ENCODE results near the gene IKZF3. TPM values are rescaled to one million over a fixed set of nuclear protein-coding genes. Genes with fewer than 3 reads are reported as not detected.

The IKZF3 gene
- total and polyA plus RNA-seq, 3 experiments from 2014 or later = 119 to 138 (median 126) TPM

GRCh38 chr17:39776252-39776651 is 87.9 kb downstream of the IKZF3 start:
- DNase-seq = no peak
- CTCF ChIA-PET = interaction anchor here (1.3 to 3.4 kb wide), 4 partner anchors 22 to 88 kb away, joined by 5 to 19 read pairs (median 6); partner anchors contain the start of gene IKZF3
- Histone ChIP-seq H3K27me3 (ENCODE audit: insufficient read depth, low read length, poor library complexity, severe bottlenecking) (no peaks in the 10 kb centered on the region), H3K36me3 (ENCODE audit: insufficient read depth, low read length) (no peaks in the 10 kb centered on the region), H3K4me3 (ENCODE audit: low read length) (peak overlapping the region; percentile 73), H3K4me1 (ENCODE audit: insufficient read depth, low read length) (peaks cover 83% of the 10 kb centered on the region), H3K9me3 (ENCODE audit: low read length) (no peaks in the 10 kb centered on the region), H3K27ac (ENCODE audit: low read depth, low read length) (peak overlapping the region; percentile 60)
- Mint-ChIP-seq H3K9me3 (no peaks in the 10 kb centered on the region), H3K4me1 (peaks cover 68 to 81% (median 80%) of the 10 kb centered on the region in 3 donors), H3K4me3 (peak overlapping the region; percentile 94 to 99 (median 96)), H3K27ac (peak overlapping the region; percentile 85 to 99 (median 96)), H3K36me3 (peaks cover 18 to 63% (median 31%) of the 10 kb centered on the region in 3 donors), H3K27me3 (no peaks in the 10 kb centered on the region)
- POLR2A ChIA-PET = interaction anchor here (1.3 to 4.0 kb wide), 6 partner anchors 17 to 150 kb away, joined by 3 to 14 read pairs (median 8); no protein-coding TSS in a partner anchor

- ChIA-PET CTCF (interaction anchor here (1.3 to 3.4 kb wide), 2 partner anchors 21 to 45 kb away, joined by 4 to 19 read pairs; partner anchors contain the start of gene MIEN1), POLR2A (interaction anchor here (0.6 to 4.0 kb wide), 6 partner anchors 8 to 206 kb away, joined by 3 to 12 read pairs (median 3); partner anchors contain the start of gene PSMD3)
- Mint-ChIP-seq H3K36me3 (peaks cover 18 to 67% (median 31%) of the 10 kb centered on the region in 3 donors), H3K27me3 (no peaks in the 10 kb centered on the region), H3K9me3 (no peaks in the 10 kb centered on the region), H3K4me3 (peak overlapping the region; percentile 94 to 99 (median 96)), H3K27ac (peak overlapping the region; percentile 35 to 99 (median 95)), H3K4me1 (peaks cover 71 to 84% (median 83%) of the 10 kb centered on the region in 3 donors)
- Histone ChIP-seq H3K4me3 (ENCODE audit: low read length) (peak overlapping the region; percentile 47), H3K27me3 (ENCODE audit: insufficient read depth, low read length, poor library complexity, severe bottlenecking) (no peaks in the 10 kb centered on the region), H3K27ac (ENCODE audit: low read depth, low read length) (peak overlapping the region; percentile 40), H3K36me3 (ENCODE audit: insufficient read depth, low read length) (no peaks in the 10 kb centered on the region), H3K4me1 (ENCODE audit: insufficient read depth, low read length) (peaks cover 83% of the 10 kb centered on the region), H3K9me3 (ENCODE audit: low read length) (no peaks in the 10 kb centered on the region)
- no peak for DNase-seq
Observed at GRCh38 chr17:39775031-39775430, 89.1 kb downstream of the IKZF3 start.

- ChIA-PET POLR2A (interaction anchor here (0.6 kb wide), 1 partner anchor 220 kb away, joined by 5 read pairs; no protein-coding TSS in a partner anchor), CTCF (no interaction called here)
- peak overlapping the region; percentile 85 to 99 (median 95) for H3K27ac Mint-ChIP-seq
- peak overlapping the region; percentile 52 for H3K27ac ChIP-seq (ENCODE audit: low read depth, low read length)
- H3K9me3 ChIP-seq (ENCODE audit: low read length) = no peaks in the 10 kb centered on the region
- peak overlapping the region; percentile 37 for H3K4me3 ChIP-seq (ENCODE audit: low read length)
- H3K27me3 ChIP-seq (ENCODE audit: insufficient read depth, low read length, poor library complexity, severe bottlenecking) = no peaks in the 10 kb centered on the region
- peak overlapping the region; percentile 94 to 99 (median 96) for H3K4me3 Mint-ChIP-seq
- no peak for DNase-seq
- peaks cover 83% of the 10 kb centered on the region for H3K4me1 ChIP-seq (ENCODE audit: insufficient read depth, low read length)
- peaks cover 75 to 86% (median 85%) of the 10 kb centered on the region in 3 donors for H3K4me1 Mint-ChIP-seq
- H3K27me3 Mint-ChIP-seq = no peaks in the 10 kb centered on the region
- peaks cover 18 to 72% (median 32%) of the 10 kb centered on the region in 3 donors for H3K36me3 Mint-ChIP-seq
- no peaks in the 10 kb centered on the region for H3K9me3 Mint-ChIP-seq
- no peaks in the 10 kb centered on the region for H3K36me3 ChIP-seq (ENCODE audit: insufficient read depth, low read length)
Observed at GRCh38 chr17:39774047-39774446, 90.1 kb downstream of the IKZF3 start.

GRCh38 chr17:39772987-39773934 is 90.9 kb downstream of the IKZF3 start:
- peaks cover 18 to 76% (median 38%) of the 10 kb centered on the region in 3 donors for H3K36me3 Mint-ChIP-seq
- ChIA-PET CTCF (interaction anchor here (0.9 to 1.0 kb wide), 3 partner anchors 7 to 18 kb away, joined by 3 to 7 read pairs (median 3); no protein-coding TSS in a partner anchor), POLR2A (interaction anchor here (0.6 kb wide), 1 partner anchor 221 kb away, joined by 5 read pairs; no protein-coding TSS in a partner anchor)
- Histone ChIP-seq H3K27me3 (ENCODE audit: insufficient read depth, low read length, poor library complexity, severe bottlenecking) (no peaks in the 10 kb centered on the region), H3K9me3 (ENCODE audit: low read length) (no peaks in the 10 kb centered on the region), H3K36me3 (ENCODE audit: insufficient read depth, low read length) (no peaks in the 10 kb centered on the region), H3K27ac (ENCODE audit: low read depth, low read length) (peak overlapping the region; percentile 52), H3K4me3 (ENCODE audit: low read length) (peak overlapping the region; percentile 26), H3K4me1 (ENCODE audit: insufficient read depth, low read length) (peaks cover 84% of the 10 kb centered on the region)
- peaks cover 77 to 87% (median 85%) of the 10 kb centered on the region in 3 donors for H3K4me1 Mint-ChIP-seq
- no peaks in the 10 kb centered on the region for H3K27me3 Mint-ChIP-seq
- peak overlapping the region; percentile 94 to 99 (median 96) for H3K4me3 Mint-ChIP-seq
- DNase-seq = peak in 1 of 5 donors; percentile 67
- H3K9me3 Mint-ChIP-seq = no peaks in the 10 kb centered on the region
- peak overlapping the region; percentile 85 to 99 (median 95) for H3K27ac Mint-ChIP-seq

GRCh38 chr17:39772415-39772814 is 91.7 kb downstream of the IKZF3 start:
- POLR2A ChIA-PET = no interaction called here
- H3K4me3 ChIP-seq (ENCODE audit: low read length) = peak overlapping the region; percentile 26
- CTCF ChIA-PET = interaction anchor here (0.9 to 1.0 kb wide), 3 partner anchors 8 to 17 kb away, joined by 3 to 7 read pairs (median 3); no protein-coding TSS in a partner anchor

GRCh38 chr17:39769974-39770587 is 94.0 kb downstream of the IKZF3 start:
- Histone ChIP-seq H3K36me3 (ENCODE audit: insufficient read depth, low read length) (peaks cover 15% of the 10 kb centered on the region), H3K27me3 (ENCODE audit: insufficient read depth, low read length, poor library complexity, severe bottlenecking) (no peaks in the 10 kb centered on the region), H3K4me3 (ENCODE audit: low read length) (peak overlapping the region; percentile 7), H3K4me1 (ENCODE audit: insufficient read depth, low read length) (peaks cover 100% of the 10 kb centered on the region), H3K9me3 (ENCODE audit: low read length) (no peaks in the 10 kb centered on the region), H3K27ac (ENCODE audit: low read depth, low read length) (peak overlapping the region; percentile 11)
- Mint-ChIP-seq H3K27me3 (no peaks in the 10 kb centered on the region), H3K9me3 (no peaks in the 10 kb centered on the region), H3K27ac (peak overlapping the region; percentile 85 to 99 (median 97)), H3K36me3 (peaks cover 22 to 76% (median 53%) of the 10 kb centered on the region in 3 donors), H3K4me1 (peaks cover 93 to 100% (median 100%) of the 10 kb centered on the region in 3 donors), H3K4me3 (peak overlapping the region; percentile 94 to 99 (median 96))
- POLR2A ChIA-PET = interaction anchor here (0.7 to 2.2 kb wide), 7 partner anchors 10 to 49 kb away, joined by 4 to 21 read pairs (median 5); no protein-coding TSS in a partner anchor
- DNase-seq = peak; percentile 20 to 83 (median 76)
- CTCF ChIA-PET = interaction anchor here (0.7 to 2.1 kb wide), 11 partner anchors 10 to 148 kb away, joined by 3 to 12 read pairs (median 4); partner anchors contain the start of gene IKZF3

More at GRCh38 chr17:39772415-39772814, 91.7 kb downstream of the IKZF3 start:
- Mint-ChIP-seq H3K4me3 (peak overlapping the region; percentile 94 to 99 (median 96)), H3K4me1 (peaks cover 79 to 87% (median 87%) of the 10 kb centered on the region in 3 donors), H3K9me3 (no peaks in the 10 kb centered on the region), H3K36me3 (peaks cover 18 to 73% (median 40%) of the 10 kb centered on the region in 3 donors), H3K27ac (peak overlapping the region; percentile 83 to 99 (median 95)), H3K27me3 (no peaks in the 10 kb centered on the region)
- Histone ChIP-seq H3K27me3 (ENCODE audit: insufficient read depth, low read length, poor library complexity, severe bottlenecking) (no peaks in the 10 kb centered on the region), H3K9me3 (ENCODE audit: low read length) (no peaks in the 10 kb centered on the region), H3K27ac (ENCODE audit: low read depth, low read length) (peak overlapping the region; percentile 52), H3K4me1 (ENCODE audit: insufficient read depth, low read length) (peaks cover 90% of the 10 kb centered on the region), H3K36me3 (ENCODE audit: insufficient read depth, low read length) (no peaks in the 10 kb centered on the region)
- peak in 1 of 5 donors; percentile 27 for DNase-seq

- Histone ChIP-seq H3K4me1 (ENCODE audit: insufficient read depth, low read length) (peaks cover 87% of the 10 kb centered on the region), H3K9me3 (ENCODE audit: low read length) (no peaks in the 10 kb centered on the region), H3K27ac (ENCODE audit: low read depth, low read length) (no peak overlapping the region), H3K27me3 (ENCODE audit: insufficient read depth, low read length, poor library complexity, severe bottlenecking) (no peaks in the 10 kb centered on the region), H3K4me3 (ENCODE audit: low read length) (no peak overlapping the region), H3K36me3 (ENCODE audit: insufficient read depth, low read length) (peaks cover 32% of the 10 kb centered on the region)
- H3K27ac Mint-ChIP-seq = peak overlapping the region; percentile 85 to 99 (median 95)
- peaks cover 84 to 95% (median 93%) of the 10 kb centered on the region in 3 donors for H3K4me1 Mint-ChIP-seq
- H3K9me3 Mint-ChIP-seq = no peaks in the 10 kb centered on the region
- H3K4me3 Mint-ChIP-seq = peak overlapping the region; percentile 40 to 98 (median 72)
- H3K36me3 Mint-ChIP-seq = peaks cover 26 to 85% (median 47%) of the 10 kb centered on the region in 3 donors
- H3K27me3 Mint-ChIP-seq = no peaks in the 10 kb centered on the region
- POLR2A ChIA-PET = interaction anchor here (0.7 to 1.1 kb wide), 3 partner anchors 8 to 72 kb away, joined by 3 to 4 read pairs (median 3); no protein-coding TSS in a partner anchor
- CTCF ChIA-PET = interaction anchor here (1.3 kb wide), 1 partner anchor 37 kb away, joined by 3 read pairs; no protein-coding TSS in a partner anchor
- no peak for DNase-seq
Observed at GRCh38 chr17:39767147-39767546, 97.0 kb downstream of the IKZF3 start.
